ENCODE measurements around the gene RABGGTB.
"Not testable (repeated sequence)": the region's sequence is repeated elsewhere in the genome, so short reads cannot be mapped to it uniquely, and the experiment has no call there.

The RABGGTB gene

GRCh38 chr1:75785983-75786853, at the start of gene RABGGTB:
Gene RABGGTB, plus strand, starts transcription at chr1:75786256. Its CDS starts 16 bp downstream, at chr1:75786272.
- H3K9ac ChIP-seq (ENCODE audit: low read depth, low read length) = peak within 1 kb of the TSS; percentile 98
- H3K36me3 ChIP-seq (ENCODE audit: insufficient read depth, low read depth, low read length) = peaks cover 42% of the 10 kb centered on the region
- H3K9me3 ChIP-seq (ENCODE audit: insufficient read depth, low read depth, low read length) = no peaks in the 10 kb centered on the region
- H3K27me3 ChIP-seq (ENCODE audit: insufficient read depth, low read length) = no peaks in the 10 kb centered on the region
- H3K4me1 ChIP-seq (ENCODE audit: insufficient read depth, low read length) = peaks cover 5% of the 10 kb centered on the region; the same call in 1 of the 2 replicates
- H3K27ac ChIP-seq (ENCODE audit: low read length) = peak within 1 kb of the TSS; percentile 77
- peak within 1 kb of the TSS; percentile 99 for H3K4me3 ChIP-seq (ENCODE audit: low read length)

GRCh38 chr1:75742047-75742625, 43.9 kb upstream of the RABGGTB start:
- no peaks in the 10 kb centered on the region for H3K9me3 ChIP-seq (ENCODE audit: insufficient read depth, low read depth, low read length)
- no peaks in the 10 kb centered on the region for H3K4me1 ChIP-seq (ENCODE audit: insufficient read depth, low read length)
- H3K36me3 ChIP-seq (ENCODE audit: insufficient read depth, low read depth, low read length) = peaks cover 52% of the 10 kb centered on the region
- H3K27ac ChIP-seq (ENCODE audit: low read length) = no peak overlapping the region
- no peaks in the 10 kb centered on the region for H3K27me3 ChIP-seq (ENCODE audit: insufficient read depth, low read length)
- H3K4me3 ChIP-seq (ENCODE audit: low read length) = no peak overlapping the region
- H3K9ac ChIP-seq (ENCODE audit: low read depth, low read length) = no peak overlapping the region

- no peaks in the 10 kb centered on the region for H3K27me3 ChIP-seq (ENCODE audit: insufficient read depth, low read length)
- H3K27ac ChIP-seq (ENCODE audit: low read length) = no peak overlapping the region
- H3K4me1 ChIP-seq (ENCODE audit: insufficient read depth, low read length) = no peaks in the 10 kb centered on the region
- no peak overlapping the region for H3K4me3 ChIP-seq (ENCODE audit: low read length)
- H3K9me3 ChIP-seq (ENCODE audit: insufficient read depth, low read depth, low read length) = no peaks in the 10 kb centered on the region
- no peak overlapping the region for H3K9ac ChIP-seq (ENCODE audit: low read depth, low read length)
- peaks cover 42% of the 10 kb centered on the region for H3K36me3 ChIP-seq (ENCODE audit: insufficient read depth, low read depth, low read length)
Observed at GRCh38 chr1:75745276-75745675, 40.8 kb upstream of the RABGGTB start.

DNA sequence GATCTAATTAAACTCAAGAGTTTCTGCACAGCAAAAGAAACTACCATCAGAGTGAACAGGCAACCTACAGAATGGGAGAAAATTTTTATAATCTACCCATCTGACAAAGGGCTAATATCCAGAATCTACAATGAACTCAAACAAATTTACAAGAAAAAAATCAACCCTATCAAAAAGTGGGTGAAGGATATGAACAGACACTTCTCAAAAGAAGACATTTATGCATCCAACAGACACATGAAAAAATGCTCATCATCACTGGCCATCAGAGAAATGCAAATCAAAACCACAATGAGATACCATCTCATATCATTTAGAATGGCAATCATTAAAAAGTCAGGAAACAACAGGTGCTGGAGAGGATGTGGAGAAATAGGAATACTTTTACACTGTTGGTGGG, 28.8 kb upstream of the RABGGTB start:
- not testable (repeated sequence) for H3K9ac ChIP-seq (ENCODE audit: low read depth, low read length); H3K27ac ChIP-seq (ENCODE audit: low read length); H3K27me3 ChIP-seq (ENCODE audit: insufficient read depth, low read length); H3K4me3 ChIP-seq (ENCODE audit: low read length); H3K4me1 ChIP-seq (ENCODE audit: insufficient read depth, low read length)
- peaks cover 16% of the 10 kb centered on the region for H3K9me3 ChIP-seq (ENCODE audit: insufficient read depth, low read depth, low read length)
- peaks cover 47% of the 10 kb centered on the region for H3K36me3 ChIP-seq (ENCODE audit: insufficient read depth, low read depth, low read length)

GRCh38 chr1:75758543-75758942, 27.5 kb upstream of the RABGGTB start:
- H3K36me3 ChIP-seq (ENCODE audit: insufficient read depth, low read depth, low read length) = peaks cover 34% of the 10 kb centered on the region
- not testable (repeated sequence) for H3K4me3 ChIP-seq (ENCODE audit: low read length); H3K9ac ChIP-seq (ENCODE audit: low read depth, low read length); H3K4me1 ChIP-seq (ENCODE audit: insufficient read depth, low read length); H3K27ac ChIP-seq (ENCODE audit: low read length); H3K27me3 ChIP-seq (ENCODE audit: insufficient read depth, low read length)
- peaks cover 16% of the 10 kb centered on the region for H3K9me3 ChIP-seq (ENCODE audit: insufficient read depth, low read depth, low read length)

- H3K9ac ChIP-seq (ENCODE audit: low read depth, low read length) = no peak overlapping the region
- no peaks in the 10 kb centered on the region for H3K9me3 ChIP-seq (ENCODE audit: insufficient read depth, low read depth, low read length)
- no peak overlapping the region for H3K4me3 ChIP-seq (ENCODE audit: low read length)
- no peaks in the 10 kb centered on the region for H3K27me3 ChIP-seq (ENCODE audit: insufficient read depth, low read length)
- 0 out of 2 replicates have a peak, but pooled peaks cover 8% of the 10 kb centered on the region for H3K36me3 ChIP-seq (ENCODE audit: insufficient read depth, low read depth, low read length)
- peaks cover 6% of the 10 kb centered on the region; the same call in 1 of the 2 replicates for H3K4me1 ChIP-seq (ENCODE audit: insufficient read depth, low read length)
- H3K27ac ChIP-seq (ENCODE audit: low read length) = no peak overlapping the region
Observed at GRCh38 chr1:75764057-75764655, 21.9 kb upstream of the RABGGTB start.

- H3K4me1 ChIP-seq (ENCODE audit: insufficient read depth, low read length) = peaks cover 9% of the 10 kb centered on the region; the same call in 1 of the 2 replicates
- no peaks in the 10 kb centered on the region for H3K9me3 ChIP-seq (ENCODE audit: insufficient read depth, low read depth, low read length)
- H3K4me3 ChIP-seq (ENCODE audit: low read length) = no peak overlapping the region
- H3K9ac ChIP-seq (ENCODE audit: low read depth, low read length) = no peak overlapping the region
- no peak overlapping the region for H3K27ac ChIP-seq (ENCODE audit: low read length)
- H3K27me3 ChIP-seq (ENCODE audit: insufficient read depth, low read length) = no peaks in the 10 kb centered on the region
- 0 out of 2 replicates have a peak, but pooled peaks cover 8% of the 10 kb centered on the region for H3K36me3 ChIP-seq (ENCODE audit: insufficient read depth, low read depth, low read length)
Observed at GRCh38 chr1:75765697-75766355, 20.2 kb upstream of the RABGGTB start.

DNA sequence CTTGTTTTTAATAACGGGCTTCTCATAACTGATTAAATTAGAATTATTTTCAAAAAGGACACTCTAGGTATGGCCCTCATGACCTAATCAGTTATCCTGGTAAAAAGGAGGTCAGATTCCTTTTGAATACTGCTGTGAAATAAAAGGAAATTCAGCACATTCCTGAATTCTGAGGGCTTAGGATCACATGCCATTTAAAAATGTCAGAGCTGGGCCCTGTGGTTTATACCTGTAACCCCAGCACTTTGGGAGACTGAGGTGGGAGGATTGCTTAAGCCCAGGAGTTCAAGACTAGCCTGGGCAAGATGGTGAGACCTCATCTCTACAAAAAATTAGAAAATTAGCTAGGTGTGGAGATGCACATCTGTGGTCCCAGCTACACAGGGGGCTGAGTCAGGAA, 18.0 kb upstream of the RABGGTB start:
- H3K27ac ChIP-seq (ENCODE audit: low read length) = no peak overlapping the region
- no peaks in the 10 kb centered on the region for H3K9me3 ChIP-seq (ENCODE audit: insufficient read depth, low read depth, low read length)
- H3K9ac ChIP-seq (ENCODE audit: low read depth, low read length) = no peak overlapping the region
- H3K4me3 ChIP-seq (ENCODE audit: low read length) = no peak overlapping the region
- H3K27me3 ChIP-seq (ENCODE audit: insufficient read depth, low read length) = no peaks in the 10 kb centered on the region
- H3K36me3 ChIP-seq (ENCODE audit: insufficient read depth, low read depth, low read length) = no peaks in the 10 kb centered on the region
- peaks cover 9% of the 10 kb centered on the region; the same call in 1 of the 2 replicates for H3K4me1 ChIP-seq (ENCODE audit: insufficient read depth, low read length)

GRCh38 chr1:75770761-75771160, 15.3 kb upstream of the RABGGTB start:
- Histone ChIP-seq H3K9ac (ENCODE audit: low read depth, low read length) (no peak overlapping the region), H3K27ac (ENCODE audit: low read length) (peak overlapping the region; percentile 30), H3K4me1 (ENCODE audit: insufficient read depth, low read length) (peaks cover 9% of the 10 kb centered on the region; the same call in 1 of the 2 replicates), H3K9me3 (ENCODE audit: insufficient read depth, low read depth, low read length) (no peaks in the 10 kb centered on the region), H3K36me3 (ENCODE audit: insufficient read depth, low read depth, low read length) (no peaks in the 10 kb centered on the region), H3K27me3 (ENCODE audit: insufficient read depth, low read length) (no peaks in the 10 kb centered on the region), H3K4me3 (ENCODE audit: low read length) (no peak overlapping the region)

GRCh38 chr1:75771978-75772377, 14.1 kb upstream of the RABGGTB start:
- peaks cover 3% of the 10 kb centered on the region for H3K9me3 ChIP-seq (ENCODE audit: insufficient read depth, low read depth, low read length)

DNA sequence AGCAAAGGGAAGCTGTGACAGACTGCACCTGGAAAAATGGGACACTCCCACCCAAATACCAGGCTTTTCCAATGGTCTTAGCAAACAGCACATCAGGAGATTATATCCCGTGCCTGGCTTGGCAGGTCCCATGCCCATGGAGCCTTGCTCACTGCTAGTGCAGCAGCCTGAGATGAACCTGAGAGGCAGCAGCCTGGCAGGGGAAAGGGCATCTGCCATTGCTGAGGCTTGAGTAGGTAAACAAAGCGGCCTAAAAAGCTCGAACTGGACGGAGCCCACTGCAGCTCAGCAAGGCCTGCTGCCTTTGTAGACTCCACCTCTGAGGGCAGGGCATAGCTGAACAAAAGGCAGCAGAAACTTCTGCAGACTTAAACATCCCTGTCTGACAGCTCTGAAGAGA, 8.2 kb upstream of the RABGGTB start:
- H3K36me3 ChIP-seq (ENCODE audit: insufficient read depth, low read depth, low read length); H3K4me3 ChIP-seq (ENCODE audit: low read length); H3K4me1 ChIP-seq (ENCODE audit: insufficient read depth, low read length); H3K27ac ChIP-seq (ENCODE audit: low read length); H3K9ac ChIP-seq (ENCODE audit: low read depth, low read length); H3K27me3 ChIP-seq (ENCODE audit: insufficient read depth, low read length): not testable (repeated sequence)
- peaks cover 11% of the 10 kb centered on the region for H3K9me3 ChIP-seq (ENCODE audit: insufficient read depth, low read depth, low read length)

More at GRCh38 chr1:75771978-75772377, 14.1 kb upstream of the RABGGTB start:
- Histone ChIP-seq H3K4me1 (ENCODE audit: insufficient read depth, low read length) (peaks cover 9% of the 10 kb centered on the region; the same call in 1 of the 2 replicates), H3K27me3 (ENCODE audit: insufficient read depth, low read length) (no peaks in the 10 kb centered on the region), H3K36me3 (ENCODE audit: insufficient read depth, low read depth, low read length) (no peaks in the 10 kb centered on the region), H3K27ac (ENCODE audit: low read length) (no peak overlapping the region), H3K9ac (ENCODE audit: low read depth, low read length) (no peak overlapping the region), H3K4me3 (ENCODE audit: low read length) (no peak overlapping the region)

Data from iPS-20b (cell line).